ENCODE results near the gene NAA40. TPM values are rescaled to one million over a fixed set of nuclear protein-coding genes. Genes with fewer than 3 reads are reported as not detected.

NAA40 gene
- total and polyA plus RNA-seq, 2 of the 13 experiments (the other 11 are each of a cell fraction or from before 2014, with no cell fraction given) = 11.1 to 17.9 TPM

DNA sequence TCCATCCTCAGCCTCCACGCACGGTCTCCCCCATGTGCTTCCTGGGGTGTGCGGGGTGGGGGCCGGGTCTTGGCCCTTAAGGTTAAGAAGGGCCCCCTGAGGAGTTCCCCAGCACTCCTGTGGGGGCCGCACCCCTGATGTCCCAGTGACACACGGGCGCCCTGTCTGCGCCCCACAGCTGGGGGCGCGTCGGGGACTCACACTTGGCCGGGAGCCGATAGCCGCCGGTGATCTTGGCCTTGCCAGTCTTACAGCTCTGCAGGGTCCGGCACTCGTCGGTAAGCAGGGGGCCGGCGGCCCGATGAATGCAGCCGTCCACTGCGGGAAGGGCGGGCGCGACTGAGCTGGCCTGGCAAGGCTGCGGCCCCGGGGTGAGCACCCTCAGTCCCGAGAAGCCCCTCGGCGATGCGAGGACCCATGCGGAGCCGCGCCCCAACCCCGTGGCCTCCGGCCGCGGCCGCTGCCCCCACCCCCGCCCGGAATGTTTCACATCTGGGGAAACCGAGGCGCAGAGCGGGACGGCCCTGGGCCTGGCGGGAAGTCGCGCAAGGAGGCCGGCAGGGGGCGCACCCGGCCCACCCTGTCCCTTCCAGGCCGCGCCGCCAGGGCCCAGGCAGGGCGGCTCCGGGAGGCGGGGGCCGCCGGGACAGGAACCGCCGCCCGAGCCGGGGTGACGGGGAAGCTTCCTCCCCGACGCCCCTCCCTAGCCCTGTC, 61.4 kb downstream of the NAA40 start:
- no peaks in the 10 kb centered on the region for H4K20me1 ChIP-seq (ENCODE audit: insufficient read depth, low read length)
- TF ChIP-seq AKAP8 (CRISPR knock-in tag; IDR thresholded peaks at IDR 0.05) (0 out of 2 replicates have a peak, but pooled peaks have one; percentile 26), ZNF205 (CRISPR knock-in tag; IDR thresholded peaks at IDR 0.05) (no peak), AGO2 (optimal IDR thresholded peaks at IDR 0.05; ENCODE audit: low read depth, low read length) (peak; percentile 40)
- BruUV-seq (replicated peaks) = no TSS peak
- no peaks in the 10 kb centered on the region for H3K4me1 ChIP-seq (ENCODE audit: insufficient read depth, low read length)
- no peaks in the 10 kb centered on the region for H3K9me3 ChIP-seq (ENCODE audit: low read length)
- H3K79me2 ChIP-seq (ENCODE audit: insufficient read depth, low read length) = no peaks in the 10 kb centered on the region
- H3K36me3 ChIP-seq (replicated peaks in 1 of 2; ENCODE audit: control insufficient read depth in 1 of 2, insufficient read depth in 2 of 2, low read length in 2 of 2) = peaks cover 8 to 27% of the 10 kb centered on the region in 2 experiments; a peak in 4 of 5 replicates
- WGBS (ENCODE audit: low lambda C conversion rate) = 96% methylated on average over 15 of the region's 67 CpGs
- ATAC-seq (no peak), DNase-seq (ENCODE audit: low spot score) (no peak), FAIRE-seq (no peak)
- H3K27me3 ChIP-seq (ENCODE audit: control insufficient read depth in 1 of 2, insufficient read depth in 2 of 2, low read length in 2 of 2) = no peaks in the 10 kb centered on the region
- no peak overlapping the region for H3K4me3 ChIP-seq (replicated peaks in 1 of 3; ENCODE audit: insufficient read depth in 1 of 3, low read depth in 2 of 3, low read length in 3 of 3)
- no peak overlapping the region for H3K4me2 ChIP-seq (ENCODE audit: low read depth, low read length)
- no peak overlapping the region for H3K27ac ChIP-seq (ENCODE audit: extremely low read length, insufficient read depth, low read length)
- intact Hi-C loops (cut with micrococcal nuclease; ENCODE audit: unreplicated experiment) (no loop called here), in situ Hi-C loops (cut with HindIII; ENCODE audit: extremely low pct_ligation_motif_present, low pct_unique_long_range_greater_than_20kb) (no loop called here)
- H2AFZ ChIP-seq (ENCODE audit: low read length) = no peak overlapping the region
- POLR2A ChIA-PET = interaction anchor here (1.0 kb wide), 1 partner anchor 8 kb away, joined by 3 read pairs; no protein-coding TSS in a partner anchor
- CTCF ChIA-PET (ENCODE audit: low intra/inter-chr PET ratio, low total read pairs) = no interaction called here
- no peak overlapping the region for H3K9ac ChIP-seq (ENCODE audit: insufficient read depth, low read depth, low read length)

DNA sequence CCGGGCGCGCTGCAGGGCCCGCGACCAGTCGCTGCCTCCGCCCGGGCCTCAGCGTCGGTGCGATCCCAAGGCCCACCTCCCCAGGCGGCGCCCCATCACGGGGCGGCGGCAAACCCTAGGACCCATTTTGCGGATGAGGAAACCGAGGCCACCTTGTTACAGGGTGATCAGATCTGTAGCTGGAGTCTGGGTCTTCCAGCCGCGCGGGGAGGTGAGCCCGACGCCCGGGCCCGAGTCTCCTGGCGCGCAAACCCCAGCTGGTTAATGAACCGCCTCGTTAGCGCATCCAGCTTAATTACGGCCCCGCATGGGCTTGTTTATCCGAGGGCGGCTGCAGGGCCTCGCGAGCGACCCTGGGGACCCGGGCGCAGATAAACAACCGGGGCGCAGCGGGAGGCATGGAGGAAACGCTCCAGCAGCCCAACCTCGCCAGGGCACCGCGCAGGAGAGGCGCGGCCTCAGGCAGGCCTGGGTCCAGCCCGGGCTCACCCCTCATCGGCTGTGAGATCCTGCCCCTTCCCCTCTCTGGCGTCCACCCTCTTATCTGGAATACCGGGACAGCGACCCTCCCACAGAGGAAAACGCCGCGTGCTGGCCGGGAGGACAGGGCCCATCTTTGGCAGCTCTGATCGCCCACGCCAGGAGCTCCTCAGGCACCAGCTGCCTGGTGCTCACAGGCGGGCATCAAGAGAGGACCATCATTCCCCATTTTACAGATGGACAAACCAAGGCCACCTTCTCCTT, 62.1 kb downstream of the NAA40 start:
- 98% methylated on average over 44 of the region's 60 CpGs for WGBS (ENCODE audit: low lambda C conversion rate)
- ChIA-PET POLR2A (no interaction called here), CTCF (ENCODE audit: low intra/inter-chr PET ratio, low total read pairs) (no interaction called here)
- no peak for FAIRE-seq
- DNase-seq (ENCODE audit: low spot score) = no peak
- H3K4me3 ChIP-seq (replicated peaks in 1 of 3; ENCODE audit: insufficient read depth in 1 of 3, low read depth in 2 of 3, low read length in 3 of 3) = no peak overlapping the region
- no peaks in the 10 kb centered on the region for H4K20me1 ChIP-seq (ENCODE audit: insufficient read depth, low read length)
- H3K79me2 ChIP-seq (ENCODE audit: insufficient read depth, low read length) = no peaks in the 10 kb centered on the region
- H3K36me3 ChIP-seq (replicated peaks in 1 of 2; ENCODE audit: control insufficient read depth in 1 of 2, insufficient read depth in 2 of 2, low read length in 2 of 2) = peaks cover 8 to 20% of the 10 kb centered on the region in 2 experiments; a peak in 4 of 5 replicates
- H3K9ac ChIP-seq (ENCODE audit: insufficient read depth, low read depth, low read length) = no peak overlapping the region
- no peaks in the 10 kb centered on the region for H3K9me3 ChIP-seq (ENCODE audit: low read length)
- H3K27ac ChIP-seq (ENCODE audit: extremely low read length, insufficient read depth, low read length) = no peak overlapping the region
- no peaks in the 10 kb centered on the region for H3K27me3 ChIP-seq (ENCODE audit: control insufficient read depth in 1 of 2, insufficient read depth in 2 of 2, low read length in 2 of 2)
- ATAC-seq = no peak
- no peak overlapping the region for H3K4me2 ChIP-seq (ENCODE audit: low read depth, low read length)
- intact Hi-C loops (cut with micrococcal nuclease; ENCODE audit: unreplicated experiment) (no loop called here), in situ Hi-C loops (cut with HindIII; ENCODE audit: extremely low pct_ligation_motif_present, low pct_unique_long_range_greater_than_20kb) (no loop called here)
- H3K4me1 ChIP-seq (ENCODE audit: insufficient read depth, low read length) = no peaks in the 10 kb centered on the region
- TF ChIP-seq ZNF629 (CRISPR knock-in tag; conservative IDR thresholded peaks at IDR 0.05) (peak; percentile 77), POLR2G (IDR thresholded peaks at IDR 0.05; ENCODE audit: low read depth, low read length) (0 out of 2 replicates have a peak, but pooled peaks have one; percentile 31), AGO2 (optimal IDR thresholded peaks at IDR 0.05; ENCODE audit: low read depth, low read length) (peak; percentile 92), ZFP1 (CRISPR knock-in tag; IDR thresholded peaks at IDR 0.05) (no peak)
- BruUV-seq (replicated peaks) = no TSS peak
- H2AFZ ChIP-seq (ENCODE audit: low read length) = no peak overlapping the region
